Measurements from ENCODE around the gene BCKDHA. TPM values are rescaled to one million over a fixed set of nuclear protein-coding genes. Genes with fewer than 3 reads are reported as not detected.

BCKDHA gene
- polyA plus RNA-seq, 1 of the 3 experiments (the other 2 are of a cell fraction): 30.9 TPM

DNA sequence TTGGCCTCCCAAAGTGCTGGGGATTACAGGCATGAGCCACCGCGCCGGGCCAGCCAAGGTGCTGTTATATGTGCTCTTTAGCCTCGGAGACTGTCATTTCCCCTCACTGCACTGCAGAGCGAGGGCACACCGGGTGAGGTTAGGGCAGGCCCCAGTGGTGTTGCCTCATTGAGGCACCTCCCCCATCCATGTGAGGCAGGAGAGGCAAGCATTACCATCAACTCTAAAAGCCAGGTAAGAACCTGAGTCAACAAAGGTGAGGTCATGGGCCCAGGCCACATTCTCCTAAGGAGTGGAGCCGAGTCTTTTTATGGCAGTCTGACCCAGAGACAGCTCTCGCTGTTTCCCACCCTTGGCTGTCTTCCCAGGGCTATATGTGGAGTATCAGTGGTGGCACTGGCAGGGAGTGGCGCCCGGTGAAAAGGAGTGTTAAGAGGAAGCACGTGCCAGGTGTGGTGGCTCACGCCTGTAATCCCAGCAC is 18.6 kb downstream of the BCKDHA start:
- no peak for DNase-seq
- Histone ChIP-seq H3K27ac (ENCODE audit: low read depth in 2 of 2, low read length in 1 of 2) (no peak overlapping the region), H3K79me2 (ENCODE audit: insufficient read depth) (no peaks in the 10 kb centered on the region), H3K27me3 (ENCODE audit: insufficient read depth) (no peaks in the 10 kb centered on the region), H3K4me3 (ENCODE audit: low read depth in 2 of 2, low read length in 1 of 2) (no peak overlapping the region), H3K9ac (no peak overlapping the region), H3K4me1 (ENCODE audit: control insufficient read depth in 1 of 2, insufficient read depth in 2 of 2, low read depth in 1 of 2, low read length in 1 of 2) (peaks cover 0 to 9% of the 10 kb centered on the region in 2 experiments; a peak in 1 of 4 replicates), H2AFZ (ENCODE audit: low read depth) (no peak overlapping the region), H4K20me1 (ENCODE audit: insufficient read depth) (no peaks in the 10 kb centered on the region), H3K36me3 (replicated peaks in 1 of 2; ENCODE audit: control insufficient read depth in 1 of 2, insufficient read depth in 2 of 2, low read length in 1 of 2) (peaks cover 3 to 29% of the 10 kb centered on the region in 2 experiments), H3K9me2 (no peaks in the 10 kb centered on the region), H3K4me2 (no peak overlapping the region), H3F3A (replicated peaks; ENCODE audit: insufficient read depth) (no peaks in the 10 kb centered on the region), H3K9me3 (no peaks in the 10 kb centered on the region)
- TF ChIP-seq FOXJ3 (CRISPR knock-in tag; IDR thresholded peaks at IDR 0.05) (no peak), TEAD4 (IDR thresholded peaks at IDR 0.05; ENCODE audit: borderline replicate concordance, insufficient read depth) (no peak), RXRA (IDR thresholded peaks at IDR 0.05; ENCODE audit: borderline replicate concordance, low read depth) (no peak)
- TF ChIP-seq, protein P1, sequence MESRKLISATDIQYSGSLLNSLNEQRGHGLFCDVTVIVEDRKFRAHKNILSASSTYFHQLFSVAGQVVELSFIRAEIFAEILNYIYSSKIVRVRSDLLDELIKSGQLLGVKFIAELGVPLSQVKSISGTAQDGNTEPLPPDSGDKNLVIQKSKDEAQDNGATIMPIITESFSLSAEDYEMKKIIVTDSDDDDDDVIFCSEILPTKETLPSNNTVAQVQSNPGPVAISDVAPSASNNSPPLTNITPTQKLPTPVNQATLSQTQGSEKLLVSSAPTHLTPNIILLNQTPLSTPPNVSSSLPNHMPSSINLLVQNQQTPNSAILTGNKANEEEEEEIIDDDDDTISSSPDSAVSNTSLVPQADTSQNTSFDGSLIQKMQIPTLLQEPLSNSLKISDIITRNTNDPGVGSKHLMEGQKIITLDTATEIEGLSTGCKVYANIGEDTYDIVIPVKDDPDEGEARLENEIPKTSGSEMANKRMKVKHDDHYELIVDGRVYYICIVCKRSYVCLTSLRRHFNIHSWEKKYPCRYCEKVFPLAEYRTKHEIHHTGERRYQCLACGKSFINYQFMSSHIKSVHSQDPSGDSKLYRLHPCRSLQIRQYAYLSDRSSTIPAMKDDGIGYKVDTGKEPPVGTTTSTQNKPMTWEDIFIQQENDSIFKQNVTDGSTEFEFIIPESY (IDR thresholded peaks at IDR 0.05; ENCODE audit: borderline replicate concordance, low read depth): no peak
- ChIA-PET CTCF (no interaction called here), POLR2A (no interaction called here)
- WGBS (ENCODE audit: low lambda C conversion rate): 96% methylated on average over 12 of the region's 12 CpGs

DNA sequence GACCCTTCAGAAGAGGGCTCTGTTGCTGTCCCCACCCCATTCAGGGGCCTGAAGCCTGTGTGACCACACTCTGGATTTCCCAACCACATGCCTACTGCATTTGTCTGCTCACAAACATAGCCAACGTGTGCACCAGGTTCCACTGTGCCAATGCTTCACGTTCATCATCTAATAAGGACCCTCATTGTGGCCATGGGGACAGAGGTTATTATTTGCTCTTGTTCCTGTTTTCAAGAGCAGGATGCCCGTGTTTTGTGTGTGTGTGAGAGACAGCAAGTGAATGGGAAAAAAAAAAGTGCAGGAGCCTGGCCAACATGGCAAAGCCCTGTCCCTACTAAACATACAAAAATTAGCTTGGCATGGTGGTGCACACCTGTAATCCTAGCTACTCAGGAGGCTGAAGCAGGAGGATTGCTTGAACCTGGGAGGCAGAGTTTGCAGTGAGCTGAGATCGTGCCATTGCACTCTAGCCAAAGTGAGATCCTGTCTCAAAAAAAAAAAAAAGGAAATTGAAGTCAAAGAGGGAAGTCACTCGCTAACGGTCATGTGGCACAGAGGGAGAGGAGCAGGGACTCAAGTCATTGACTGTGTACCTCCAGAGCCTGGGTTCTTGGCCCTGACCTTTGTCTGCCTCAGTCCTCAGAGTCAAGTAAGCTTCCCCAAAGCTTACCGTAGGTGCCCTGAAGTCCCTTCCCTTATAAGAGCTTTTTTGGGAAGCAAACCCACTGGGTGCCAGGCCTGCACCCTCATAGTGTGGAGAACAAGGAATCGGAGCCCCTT is 22.7 kb downstream of the BCKDHA start:
- Histone ChIP-seq H3K9me2 (no peaks in the 10 kb centered on the region), H3K4me3 (ENCODE audit: low read depth in 2 of 2, low read length in 1 of 2) (no peak overlapping the region), H3F3A (replicated peaks; ENCODE audit: insufficient read depth) (no peaks in the 10 kb centered on the region), H3K4me2 (no peak overlapping the region), H3K36me3 (replicated peaks in 1 of 2; ENCODE audit: control insufficient read depth in 1 of 2, insufficient read depth in 2 of 2, low read length in 1 of 2) (peaks cover 3 to 26% of the 10 kb centered on the region in 2 experiments), H3K79me2 (ENCODE audit: insufficient read depth) (no peaks in the 10 kb centered on the region), H3K4me1 (ENCODE audit: control insufficient read depth in 1 of 2, insufficient read depth in 2 of 2, low read depth in 1 of 2, low read length in 1 of 2) (no peaks in the 10 kb centered on the region), H4K20me1 (ENCODE audit: insufficient read depth) (no peaks in the 10 kb centered on the region), H3K27ac (ENCODE audit: low read depth in 2 of 2, low read length in 1 of 2) (no peak overlapping the region), H3K9ac (no peak overlapping the region), H2AFZ (ENCODE audit: low read depth) (no peak overlapping the region), H3K27me3 (ENCODE audit: insufficient read depth) (no peaks in the 10 kb centered on the region), H3K9me3 (no peaks in the 10 kb centered on the region)
- WGBS (ENCODE audit: low lambda C conversion rate): 72% methylated on average over 7 of the region's 8 CpGs
- no peak for DNase-seq
- CTCF ChIA-PET: interaction anchor here (1.5 kb wide), 1 partner anchor 9 kb away, joined by 3 read pairs; no protein-coding TSS in a partner anchor
- POLR2A ChIA-PET: no interaction called here
- no peak for TF ChIP-seq RCOR1 (IDR thresholded peaks at IDR 0.05; ENCODE audit: low read length)
- no peak for TF ChIP-seq RXRA (IDR thresholded peaks at IDR 0.05; ENCODE audit: borderline replicate concordance, low read depth)
- TF ChIP-seq TCF12 (IDR thresholded peaks at IDR 0.05): no peak
- TF ChIP-seq, protein P2, sequence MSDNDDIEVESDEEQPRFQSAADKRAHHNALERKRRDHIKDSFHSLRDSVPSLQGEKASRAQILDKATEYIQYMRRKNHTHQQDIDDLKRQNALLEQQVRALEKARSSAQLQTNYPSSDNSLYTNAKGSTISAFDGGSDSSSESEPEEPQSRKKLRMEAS (IDR thresholded peaks at IDR 0.05; ENCODE audit: low read depth): no peak
- TF ChIP-seq, protein P3, sequence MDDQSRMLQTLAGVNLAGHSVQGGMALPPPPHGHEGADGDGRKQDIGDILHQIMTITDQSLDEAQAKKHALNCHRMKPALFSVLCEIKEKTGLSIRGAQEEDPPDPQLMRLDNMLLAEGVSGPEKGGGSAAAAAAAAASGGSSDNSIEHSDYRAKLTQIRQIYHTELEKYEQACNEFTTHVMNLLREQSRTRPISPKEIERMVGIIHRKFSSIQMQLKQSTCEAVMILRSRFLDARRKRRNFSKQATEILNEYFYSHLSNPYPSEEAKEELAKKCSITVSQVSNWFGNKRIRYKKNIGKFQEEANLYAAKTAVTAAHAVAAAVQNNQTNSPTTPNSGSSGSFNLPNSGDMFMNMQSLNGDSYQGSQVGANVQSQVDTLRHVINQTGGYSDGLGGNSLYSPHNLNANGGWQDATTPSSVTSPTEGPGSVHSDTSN (IDR thresholded peaks at IDR 0.05): no peak
- TF ChIP-seq, protein P4, sequence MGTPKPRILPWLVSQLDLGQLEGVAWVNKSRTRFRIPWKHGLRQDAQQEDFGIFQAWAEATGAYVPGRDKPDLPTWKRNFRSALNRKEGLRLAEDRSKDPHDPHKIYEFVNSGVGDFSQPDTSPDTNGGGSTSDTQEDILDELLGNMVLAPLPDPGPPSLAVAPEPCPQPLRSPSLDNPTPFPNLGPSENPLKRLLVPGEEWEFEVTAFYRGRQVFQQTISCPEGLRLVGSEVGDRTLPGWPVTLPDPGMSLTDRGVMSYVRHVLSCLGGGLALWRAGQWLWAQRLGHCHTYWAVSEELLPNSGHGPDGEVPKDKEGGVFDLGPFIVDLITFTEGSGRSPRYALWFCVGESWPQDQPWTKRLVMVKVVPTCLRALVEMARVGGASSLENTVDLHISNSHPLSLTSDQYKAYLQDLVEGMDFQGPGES (IDR thresholded peaks at IDR 0.05; ENCODE audit: low read depth, low read length): no peak
- no peak for TF ChIP-seq GATA2 (CRISPR knock-in tag; IDR thresholded peaks at IDR 0.05)
- TF ChIP-seq FOXJ3 (CRISPR knock-in tag; IDR thresholded peaks at IDR 0.05): no peak
- TF ChIP-seq, protein P5, sequence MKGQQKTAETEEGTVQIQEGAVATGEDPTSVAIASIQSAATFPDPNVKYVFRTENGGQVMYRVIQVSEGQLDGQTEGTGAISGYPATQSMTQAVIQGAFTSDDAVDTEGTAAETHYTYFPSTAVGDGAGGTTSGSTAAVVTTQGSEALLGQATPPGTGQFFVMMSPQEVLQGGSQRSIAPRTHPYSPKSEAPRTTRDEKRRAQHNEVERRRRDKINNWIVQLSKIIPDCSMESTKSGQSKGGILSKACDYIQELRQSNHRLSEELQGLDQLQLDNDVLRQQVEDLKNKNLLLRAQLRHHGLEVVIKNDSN (IDR thresholded peaks at IDR 0.05; ENCODE audit: borderline replicate concordance, low read depth): no peak
- TF ChIP-seq, protein P6, sequence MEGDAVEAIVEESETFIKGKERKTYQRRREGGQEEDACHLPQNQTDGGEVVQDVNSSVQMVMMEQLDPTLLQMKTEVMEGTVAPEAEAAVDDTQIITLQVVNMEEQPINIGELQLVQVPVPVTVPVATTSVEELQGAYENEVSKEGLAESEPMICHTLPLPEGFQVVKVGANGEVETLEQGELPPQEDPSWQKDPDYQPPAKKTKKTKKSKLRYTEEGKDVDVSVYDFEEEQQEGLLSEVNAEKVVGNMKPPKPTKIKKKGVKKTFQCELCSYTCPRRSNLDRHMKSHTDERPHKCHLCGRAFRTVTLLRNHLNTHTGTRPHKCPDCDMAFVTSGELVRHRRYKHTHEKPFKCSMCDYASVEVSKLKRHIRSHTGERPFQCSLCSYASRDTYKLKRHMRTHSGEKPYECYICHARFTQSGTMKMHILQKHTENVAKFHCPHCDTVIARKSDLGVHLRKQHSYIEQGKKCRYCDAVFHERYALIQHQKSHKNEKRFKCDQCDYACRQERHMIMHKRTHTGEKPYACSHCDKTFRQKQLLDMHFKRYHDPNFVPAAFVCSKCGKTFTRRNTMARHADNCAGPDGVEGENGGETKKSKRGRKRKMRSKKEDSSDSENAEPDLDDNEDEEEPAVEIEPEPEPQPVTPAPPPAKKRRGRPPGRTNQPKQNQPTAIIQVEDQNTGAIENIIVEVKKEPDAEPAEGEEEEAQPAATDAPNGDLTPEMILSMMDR (IDR thresholded peaks at IDR 0.05): no peak
- no peak for TF ChIP-seq POLR2AphosphoS5 (IDR thresholded peaks at IDR 0.05; ENCODE audit: low read depth, low read length)
- TF ChIP-seq TEAD4 (IDR thresholded peaks at IDR 0.05; ENCODE audit: borderline replicate concordance, insufficient read depth): no peak
- no peak for TF ChIP-seq JUND (IDR thresholded peaks at IDR 0.05)
- no peak for TF ChIP-seq SMC3 (IDR thresholded peaks at IDR 0.05; ENCODE audit: low read depth, low read length)
- no peak for TF ChIP-seq NFIC (IDR thresholded peaks at IDR 0.05; ENCODE audit: borderline replicate concordance)
